OCI-M2 (cell line): ENCODE measurements around the gene ZNF10.

Source experiments
- DNase-seq: peaks from one replicate; lab custom pipeline; 2025; ENCODE audit not compliant: unreplicated experiment; lab: John Stamatoyannopoulos, UW

The ZNF10 gene

GRCh38 chr12:133192847-133193246 lies 62.4 kb downstream of the ZNF10 start:
- no peak for DNase-seq

GRCh38 chr12:133201888-133202287 lies 71.5 kb downstream of the ZNF10 start:
- no peak for DNase-seq

DNA sequence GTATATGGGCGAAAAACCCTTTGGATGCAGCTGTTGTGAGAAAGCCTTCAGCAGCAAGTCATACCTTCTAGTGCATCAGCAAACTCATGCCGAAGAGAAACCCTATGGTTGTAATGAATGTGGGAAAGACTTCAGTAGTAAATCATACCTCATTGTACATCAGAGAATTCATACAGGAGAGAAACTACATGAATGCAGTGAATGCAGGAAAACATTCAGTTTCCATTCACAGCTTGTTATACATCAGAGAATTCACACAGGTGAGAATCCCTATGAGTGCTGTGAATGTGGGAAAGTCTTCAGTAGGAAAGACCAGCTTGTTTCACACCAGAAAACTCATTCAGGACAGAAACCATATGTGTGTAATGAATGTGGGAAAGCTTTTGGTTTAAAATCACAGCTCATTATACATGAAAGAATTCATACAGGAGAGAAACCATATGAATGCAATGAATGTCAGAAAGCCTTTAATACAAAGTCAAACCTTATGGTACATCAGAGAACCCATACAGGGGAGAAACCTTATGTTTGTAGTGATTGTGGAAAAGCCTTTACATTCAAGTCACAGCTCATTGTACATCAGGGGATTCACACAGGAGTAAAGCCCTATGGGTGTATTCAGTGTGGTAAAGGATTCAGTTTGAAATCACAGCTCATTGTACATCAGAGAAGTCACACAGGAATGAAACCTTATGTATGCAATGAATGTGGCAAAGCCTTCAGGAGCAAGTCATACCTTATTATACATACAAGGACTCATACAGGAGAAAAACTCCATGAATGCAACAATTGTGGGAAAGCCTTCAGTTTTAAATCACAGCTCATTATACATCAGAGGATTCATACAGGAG lies 72.3 kb downstream of the ZNF10 start:
- DNase-seq: no peak

GRCh38 chr12:133203344-133204263 lies 73.2 kb downstream of the ZNF10 start:
- DNase-seq: no peak

DNA sequence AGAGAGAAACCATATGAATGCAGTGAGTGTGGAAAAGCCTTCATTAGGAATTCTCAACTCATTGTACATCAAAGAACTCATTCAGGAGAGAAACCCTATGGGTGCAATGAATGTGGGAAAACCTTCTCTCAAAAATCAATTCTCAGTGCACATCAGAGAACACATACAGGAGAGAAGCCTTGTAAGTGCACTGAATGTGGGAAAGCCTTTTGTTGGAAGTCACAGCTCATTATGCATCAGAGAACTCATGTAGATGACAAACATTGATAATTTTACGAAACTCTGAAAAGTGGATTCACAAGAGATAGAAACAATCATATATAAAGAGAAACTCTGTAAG lies 73.8 kb downstream of the ZNF10 start:
- DNase-seq: no peak

- DNase-seq: no peak
Observed at GRCh38 chr12:133206390-133206789, 76.0 kb downstream of the ZNF10 start.
